HG03354 (cell line): ENCODE results near the gene C15orf39.

Experiments
- ATAC-seq: cut with Tn5 transposase; IDR thresholded peaks from one replicate; pipeline ENCODE4 v1.9.1; 2021; ENCODE audit warnings: mild to moderate bottlenecking; ENCODE audit not compliant: unreplicated experiment, poor library complexity, severe bottlenecking

C15orf39 gene

GRCh38 chr15:75193976-75194375, 7.7 kb upstream of the C15orf39 start:
- ATAC-seq, result no peak

GRCh38 chr15:75194397-75194796, 7.3 kb upstream of the C15orf39 start:
- no peak for ATAC-seq

- ATAC-seq, result no peak
Observed at GRCh38 chr15:75195122-75195765, 6.4 kb upstream of the C15orf39 start.

GRCh38 chr15:75195766-75196241, 5.9 kb upstream of the C15orf39 start:
- ATAC-seq, result no peak

GRCh38 chr15:75197062-75197630, 4.5 kb upstream of the C15orf39 start:
- ATAC-seq, result no peak

GRCh38 chr15:75198560-75199356, 2.9 kb upstream of the C15orf39 start:
- no peak for ATAC-seq

- ATAC-seq, result no peak
Observed at GRCh38 chr15:75199357-75199940, 2.2 kb upstream of the C15orf39 start.

GRCh38 chr15:75200391-75200764, 1.3 kb upstream of the C15orf39 start:
- no peak for ATAC-seq

- ATAC-seq, result no peak
Observed at GRCh38 chr15:75200765-75201615, 692 bp upstream of the C15orf39 start.

- ATAC-seq, result peak; percentile 45
Observed at GRCh38 chr15:75202251-75203016, 752 bp downstream of the C15orf39 start.

GRCh38 chr15:75203017-75203907, 1.6 kb downstream of the C15orf39 start:
- ATAC-seq, result no peak

GRCh38 chr15:75203908-75204263, 2.2 kb downstream of the C15orf39 start:
- ATAC-seq, result no peak

- peak; percentile 42 for ATAC-seq
Observed at GRCh38 chr15:75204340-75205063, 2.8 kb downstream of the C15orf39 start.

GRCh38 chr15:75205064-75205395, 3.3 kb downstream of the C15orf39 start:
- ATAC-seq, result no peak

- no peak for ATAC-seq
Observed at GRCh38 chr15:75206006-75206405, 4.3 kb downstream of the C15orf39 start.

- ATAC-seq, result no peak
Observed at GRCh38 chr15:75206803-75207617, 5.3 kb downstream of the C15orf39 start.
